D721Med (cell line): Measurements from ENCODE around the gene ZNF394.

Experiments
- DNase-seq: peaks from one replicate; pipeline ENCODE4 v3.0.0; 2011; ENCODE audit warnings: low spot score; ENCODE audit not compliant: insufficient read length
- FAIRE-seq: peaks from 2 replicates; lab custom pipeline; 2011; peaks lifted over from hg19 to GRCh38; lab: Jason Lieb, UNC
- TF ChIP-seq, protein P1 (sequence below): IDR thresholded peaks from 2 replicates; pipeline ENCODE4 v1.5.1; 2012; ENCODE audit warnings: mild to moderate bottlenecking, control low read depth; ENCODE audit not compliant: insufficient read depth; ENCODE audit errors: missing control alignments

ZNF394 gene

DNA sequence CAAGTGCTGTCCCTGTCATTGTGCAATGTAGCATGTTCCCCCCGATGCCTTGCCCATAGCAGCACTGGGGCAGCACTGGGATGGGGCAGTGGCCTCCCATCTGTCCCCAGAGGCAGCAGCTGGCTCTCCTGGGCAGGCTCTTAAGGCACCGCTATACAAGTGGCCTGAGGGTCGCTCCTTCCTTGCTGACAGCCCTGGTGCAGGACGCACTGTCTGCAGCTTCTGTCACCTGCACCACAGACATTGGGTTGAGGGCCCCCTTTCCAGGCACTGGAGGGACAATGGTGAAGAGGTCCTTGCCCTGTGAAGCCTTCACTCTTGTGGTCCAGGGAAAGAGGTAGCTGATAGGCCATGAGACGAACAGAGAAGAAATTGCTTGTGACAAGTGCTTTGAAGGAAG, 50.8 kb downstream of the ZNF394 start:
- DNase-seq (no peak), FAIRE-seq (no peak)
- TF ChIP-seq, protein P1, sequence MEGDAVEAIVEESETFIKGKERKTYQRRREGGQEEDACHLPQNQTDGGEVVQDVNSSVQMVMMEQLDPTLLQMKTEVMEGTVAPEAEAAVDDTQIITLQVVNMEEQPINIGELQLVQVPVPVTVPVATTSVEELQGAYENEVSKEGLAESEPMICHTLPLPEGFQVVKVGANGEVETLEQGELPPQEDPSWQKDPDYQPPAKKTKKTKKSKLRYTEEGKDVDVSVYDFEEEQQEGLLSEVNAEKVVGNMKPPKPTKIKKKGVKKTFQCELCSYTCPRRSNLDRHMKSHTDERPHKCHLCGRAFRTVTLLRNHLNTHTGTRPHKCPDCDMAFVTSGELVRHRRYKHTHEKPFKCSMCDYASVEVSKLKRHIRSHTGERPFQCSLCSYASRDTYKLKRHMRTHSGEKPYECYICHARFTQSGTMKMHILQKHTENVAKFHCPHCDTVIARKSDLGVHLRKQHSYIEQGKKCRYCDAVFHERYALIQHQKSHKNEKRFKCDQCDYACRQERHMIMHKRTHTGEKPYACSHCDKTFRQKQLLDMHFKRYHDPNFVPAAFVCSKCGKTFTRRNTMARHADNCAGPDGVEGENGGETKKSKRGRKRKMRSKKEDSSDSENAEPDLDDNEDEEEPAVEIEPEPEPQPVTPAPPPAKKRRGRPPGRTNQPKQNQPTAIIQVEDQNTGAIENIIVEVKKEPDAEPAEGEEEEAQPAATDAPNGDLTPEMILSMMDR = no peak

DNA sequence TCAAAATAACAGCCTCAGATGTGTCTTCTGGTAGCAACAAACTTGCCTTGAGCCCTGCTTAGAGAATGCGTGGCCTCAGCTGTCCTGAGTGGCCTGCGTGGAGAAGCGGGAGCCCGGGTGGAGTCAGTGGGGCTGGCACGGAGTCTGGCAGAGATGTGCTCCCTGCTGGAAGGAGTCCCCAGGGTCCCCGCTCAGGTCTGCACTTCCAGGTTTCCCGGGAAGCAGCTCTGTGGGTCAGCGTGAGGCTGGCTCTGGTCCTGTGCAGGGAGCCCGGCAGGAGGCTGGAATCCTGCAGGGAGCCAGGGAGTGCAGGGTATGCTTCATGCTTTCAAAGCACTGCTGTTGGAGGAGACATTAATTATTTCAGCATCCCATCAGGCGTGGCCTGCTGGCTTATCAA, 51.2 kb downstream of the ZNF394 start:
- TF ChIP-seq, protein P1 = no peak
- no peak for FAIRE-seq
- DNase-seq = no peak

DNA sequence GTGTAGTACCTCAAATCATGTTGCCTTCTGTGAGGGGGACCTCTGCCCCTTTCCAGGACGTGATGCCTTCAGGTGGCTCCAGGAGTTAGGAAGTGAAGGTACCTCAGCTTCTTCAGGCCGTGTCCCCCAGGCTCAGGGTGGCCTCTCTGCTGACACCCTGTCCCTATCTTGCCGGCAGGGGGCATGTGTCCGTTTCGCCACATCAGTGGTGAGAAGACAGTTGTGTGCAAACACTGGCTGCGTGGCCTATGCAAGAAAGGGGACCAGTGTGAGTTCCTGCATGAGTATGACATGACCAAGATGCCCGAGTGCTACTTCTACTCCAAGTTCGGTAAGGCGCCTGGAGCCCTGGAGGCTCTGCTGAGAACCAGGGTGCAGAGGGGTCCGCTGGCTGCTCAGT, 52.1 kb downstream of the ZNF394 start:
- TF ChIP-seq, protein P1 = no peak
- no peak for DNase-seq
- FAIRE-seq = no peak

DNA sequence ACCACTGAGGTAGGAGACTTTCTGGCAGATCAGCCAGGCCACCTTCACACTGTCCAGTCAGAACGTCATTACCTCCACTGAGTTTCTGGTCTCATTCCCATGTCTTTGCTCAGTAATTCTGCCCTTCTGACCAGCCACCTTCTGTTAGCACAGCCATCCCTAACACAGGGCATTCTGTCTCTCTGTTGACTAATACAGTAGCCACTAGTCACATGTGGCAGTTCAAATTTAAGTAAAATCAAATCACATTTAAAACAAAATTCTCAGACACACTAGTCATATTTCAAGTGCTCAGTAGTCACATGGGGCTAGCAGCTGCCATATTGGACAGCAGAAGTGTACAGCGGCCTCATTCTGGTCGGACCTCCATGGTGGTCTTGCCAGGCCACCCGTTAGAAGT, 54.0 kb downstream of the ZNF394 start:
- TF ChIP-seq, protein P1 = no peak
- DNase-seq (no peak), FAIRE-seq (no peak)
